HG03571 (cell line): Measurements from ENCODE around the gene INPP4B.
"Not testable (repeated sequence)": the region's sequence is repeated elsewhere in the genome, so short reads cannot be mapped to it uniquely, and the experiment has no call there.

Experiments used
- ATAC-seq: cut with Tn5 transposase; IDR thresholded peaks from one replicate; pipeline ENCODE4 v1.9.1; 2021; ENCODE audit not compliant: unreplicated experiment

Gene INPP4B

DNA sequence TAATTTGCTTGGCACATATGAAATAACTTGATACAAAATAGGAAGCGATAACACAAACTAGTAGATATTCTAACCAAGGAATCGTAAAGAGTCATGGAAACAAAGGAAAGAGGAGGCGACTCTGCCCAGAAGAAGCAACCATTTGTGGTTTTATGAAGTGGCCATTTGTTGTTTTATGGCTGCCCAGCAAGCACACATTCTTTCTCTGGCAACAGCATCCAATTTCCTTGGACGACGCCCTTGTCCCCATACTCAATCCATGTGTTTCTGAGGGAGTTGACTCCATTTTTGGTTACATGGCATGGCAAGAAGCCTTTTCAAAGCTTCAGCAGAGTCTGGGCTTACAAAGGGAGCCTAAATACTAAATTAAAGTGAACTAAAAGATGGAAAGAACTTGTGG is 295.1 kb downstream of the INPP4B start:
- no peak for ATAC-seq

DNA sequence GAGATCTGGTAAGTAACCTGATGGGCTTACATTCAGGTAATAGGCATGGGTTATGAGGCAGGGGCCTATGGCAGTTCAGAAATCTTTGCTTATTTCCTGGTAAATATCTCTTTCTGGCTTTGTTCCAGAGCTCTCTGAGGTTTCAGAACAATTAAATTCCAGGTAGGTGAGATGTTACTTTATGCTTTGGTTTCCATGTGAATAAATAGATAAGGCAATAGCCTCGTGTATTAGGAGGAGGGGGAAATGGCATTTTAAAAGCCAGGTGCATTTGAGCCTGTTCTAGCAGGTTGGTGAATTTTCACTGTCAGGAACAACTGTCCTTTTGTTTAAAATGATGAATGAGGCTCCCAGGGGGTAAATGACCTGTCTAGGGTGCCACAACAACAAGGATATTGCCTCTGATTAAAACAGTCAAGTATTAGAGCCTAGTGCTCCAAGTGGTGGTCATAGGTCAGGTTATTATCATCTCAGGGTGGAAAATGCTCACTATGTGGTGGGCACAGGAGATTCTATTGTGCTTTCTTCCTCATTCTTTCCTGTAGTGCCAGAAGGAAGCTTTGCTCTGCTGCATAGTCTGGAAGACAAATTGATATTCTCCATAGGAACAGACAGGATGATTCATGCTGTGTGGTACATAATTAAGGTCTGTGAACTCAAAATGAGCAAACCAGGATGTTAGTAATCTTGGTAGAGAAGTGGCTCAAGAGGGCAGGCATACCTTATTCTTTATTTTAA is 296.2 kb downstream of the INPP4B start:
- ATAC-seq = no peak

DNA sequence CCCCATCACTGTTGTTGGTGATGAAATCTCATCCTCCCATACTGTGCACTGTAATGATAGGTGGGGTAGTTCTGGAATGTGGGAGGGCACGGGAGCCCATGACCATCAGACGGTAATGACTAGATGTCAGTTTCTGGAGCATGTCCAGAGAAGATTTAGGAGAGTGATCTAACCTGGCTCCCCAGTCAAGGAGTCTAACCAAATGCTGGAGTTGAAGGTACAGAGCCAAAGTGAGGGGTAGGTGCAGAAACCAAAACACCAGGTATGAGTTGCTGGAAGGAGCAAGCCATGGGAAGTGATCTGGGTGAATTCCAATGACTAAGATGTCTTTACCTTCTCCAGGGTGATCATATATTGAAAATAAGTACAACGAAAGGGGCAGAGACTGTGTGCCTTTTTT is 296.9 kb downstream of the INPP4B start:
- ATAC-seq = no peak

DNA sequence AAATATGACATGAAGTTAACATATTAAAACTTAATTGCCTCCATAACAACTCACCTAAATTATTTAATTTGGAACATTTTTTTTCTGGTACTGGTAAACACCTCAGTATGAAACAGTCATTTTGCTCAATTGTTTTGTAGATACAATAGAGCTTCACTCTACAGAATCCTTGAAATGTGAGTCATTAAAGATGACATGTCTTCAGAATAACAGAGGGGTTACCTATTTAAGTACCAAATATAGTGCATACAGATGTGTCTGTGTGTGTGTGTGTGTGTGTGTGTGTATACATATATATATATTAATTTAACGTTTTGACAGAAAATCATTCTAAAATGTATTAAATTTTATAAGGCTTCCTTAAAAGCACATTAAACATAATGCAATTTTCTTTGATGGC is 297.6 kb downstream of the INPP4B start:
- ATAC-seq = no peak

DNA sequence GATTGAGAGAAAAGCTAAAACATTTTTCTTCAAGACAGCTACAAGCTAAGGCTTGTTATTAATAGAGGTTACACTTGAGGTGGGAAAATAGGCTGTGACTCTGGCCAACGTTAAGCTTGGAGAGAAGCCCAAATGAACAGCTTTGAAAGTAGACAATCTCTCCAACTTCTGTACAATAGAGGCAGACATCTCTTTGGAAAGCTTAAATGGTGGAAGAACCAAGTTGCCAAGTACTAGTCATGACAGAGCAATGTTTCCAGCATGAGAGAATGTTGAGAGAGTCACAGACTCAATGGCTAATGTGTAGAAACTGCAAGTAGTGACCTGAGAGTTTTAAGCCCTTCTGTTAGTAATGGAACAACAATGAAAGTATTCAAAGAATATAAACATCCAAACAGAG is 298.1 kb downstream of the INPP4B start:
- no peak for ATAC-seq

DNA sequence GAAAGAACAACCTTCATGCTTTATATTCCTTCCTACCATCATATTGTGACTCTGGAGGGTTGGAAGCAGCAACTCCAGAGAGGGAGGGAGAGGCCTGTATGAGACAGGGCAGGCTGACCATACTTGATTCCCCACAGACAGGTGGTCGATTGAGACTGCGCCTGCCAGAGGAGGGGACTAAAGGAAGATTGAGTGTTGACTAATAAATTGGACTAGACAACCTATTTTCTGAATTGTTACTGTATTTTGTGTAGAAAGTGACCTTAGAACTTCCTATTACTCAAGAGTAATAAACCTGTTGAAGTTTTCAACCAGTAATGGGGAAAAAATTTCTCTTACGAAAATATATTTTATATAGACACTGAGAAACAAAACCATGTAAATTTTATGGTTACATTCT is 301.5 kb downstream of the INPP4B start:
- no peak for ATAC-seq

DNA sequence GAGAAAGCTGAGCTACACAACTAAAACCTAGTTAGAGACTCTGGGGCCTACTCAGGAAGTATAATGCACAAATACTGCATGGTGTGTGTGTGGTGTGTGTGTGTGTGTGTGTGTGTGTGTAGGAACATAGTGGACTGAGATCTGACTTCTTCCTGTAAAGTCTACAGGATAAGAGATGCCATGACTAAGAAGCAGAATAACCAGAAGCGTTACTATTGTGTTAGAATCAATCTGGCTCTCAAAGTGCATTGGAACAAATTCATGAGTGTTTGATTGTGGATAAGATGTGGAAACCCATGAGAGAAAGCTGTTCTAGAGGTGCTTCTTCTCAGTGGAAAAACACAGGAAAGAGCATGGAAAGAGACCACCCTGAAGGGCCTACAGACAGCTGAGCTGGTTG is 302.1 kb downstream of the INPP4B start:
- ATAC-seq = no peak

DNA sequence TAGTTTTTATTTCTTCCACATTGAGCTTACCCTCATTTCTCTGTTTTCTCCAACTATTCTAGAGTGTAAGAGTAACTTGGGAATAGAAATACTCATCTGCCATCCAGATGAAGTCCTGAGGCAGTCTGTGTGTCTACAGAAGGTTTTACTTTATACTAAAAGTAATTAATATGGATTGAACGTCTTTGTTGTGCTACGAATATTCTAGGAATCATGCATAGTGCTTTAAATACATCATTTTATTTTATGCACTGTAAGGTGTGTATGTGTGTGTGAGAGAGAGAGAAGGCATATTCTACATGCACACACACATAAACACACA is 305.7 kb downstream of the INPP4B start:
- no peak for ATAC-seq

DNA sequence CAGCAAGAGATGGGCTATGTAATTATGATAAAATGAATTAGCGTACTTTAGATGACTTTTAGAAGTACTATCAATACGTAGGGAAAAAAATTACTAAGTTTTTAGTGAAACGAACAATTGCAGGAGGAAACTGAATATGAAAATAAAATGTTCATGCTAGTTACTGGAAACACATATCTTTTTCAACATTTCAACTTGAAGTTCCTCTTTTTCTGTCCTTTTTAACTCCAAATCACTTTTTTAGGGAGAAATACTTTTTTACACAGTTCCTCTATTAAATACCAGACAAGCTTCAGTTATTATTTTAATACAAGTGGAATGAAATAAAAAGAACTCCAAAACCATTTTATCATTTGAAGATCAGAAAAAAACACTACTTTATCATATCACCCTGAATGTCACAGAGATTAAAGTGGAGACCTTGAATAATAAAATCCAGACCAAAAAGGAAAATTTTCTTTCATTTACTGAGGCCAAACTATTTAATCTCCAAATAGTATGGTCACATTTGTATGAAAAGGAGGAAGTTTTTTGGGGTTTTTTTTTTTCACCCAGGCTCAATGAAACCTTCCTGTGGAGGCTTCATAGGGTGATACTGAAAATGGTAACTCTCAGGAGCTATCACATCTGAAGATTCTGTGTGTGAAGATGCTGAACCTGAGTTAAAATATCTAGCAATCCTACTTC is 306.2 kb downstream of the INPP4B start:
- no peak for ATAC-seq

DNA sequence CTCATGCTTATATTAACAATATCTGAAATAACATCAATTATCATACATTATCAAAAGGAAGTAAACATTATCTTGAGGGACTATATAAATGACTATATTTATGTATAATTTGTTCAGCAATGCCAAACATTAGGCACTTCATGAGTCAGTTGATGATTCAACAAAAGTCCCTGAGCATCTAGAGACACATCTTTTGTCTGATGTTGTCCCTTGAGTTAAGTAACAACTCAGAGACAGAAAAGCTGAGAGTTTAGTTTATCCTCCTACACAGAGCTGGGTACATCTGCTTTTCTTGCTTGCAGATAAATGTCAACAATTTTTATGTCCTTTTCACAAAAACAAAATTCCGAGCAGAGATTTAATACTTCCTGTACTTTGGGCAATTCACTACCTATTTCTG is 311.1 kb downstream of the INPP4B start:
- ATAC-seq = no peak

DNA sequence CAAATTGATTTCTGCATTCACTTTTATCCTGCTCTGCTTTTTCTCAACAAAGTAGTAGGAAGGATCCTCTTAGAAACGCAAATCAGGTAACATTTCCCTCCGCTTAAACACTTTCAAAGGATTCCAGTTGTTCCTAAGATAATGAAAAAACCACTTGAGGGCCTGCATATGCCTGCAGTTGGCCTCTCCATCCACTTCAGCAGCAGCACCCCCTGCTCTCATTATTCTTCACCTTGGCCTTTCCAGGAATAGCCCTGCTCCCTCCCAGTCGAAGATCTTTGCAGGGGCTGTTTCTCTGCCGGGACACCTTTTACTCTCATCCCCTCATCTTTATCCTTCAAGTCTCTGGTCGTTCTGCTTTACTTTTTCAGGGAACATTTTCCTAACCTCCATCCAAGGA is 314.0 kb downstream of the INPP4B start:
- no peak for ATAC-seq

DNA sequence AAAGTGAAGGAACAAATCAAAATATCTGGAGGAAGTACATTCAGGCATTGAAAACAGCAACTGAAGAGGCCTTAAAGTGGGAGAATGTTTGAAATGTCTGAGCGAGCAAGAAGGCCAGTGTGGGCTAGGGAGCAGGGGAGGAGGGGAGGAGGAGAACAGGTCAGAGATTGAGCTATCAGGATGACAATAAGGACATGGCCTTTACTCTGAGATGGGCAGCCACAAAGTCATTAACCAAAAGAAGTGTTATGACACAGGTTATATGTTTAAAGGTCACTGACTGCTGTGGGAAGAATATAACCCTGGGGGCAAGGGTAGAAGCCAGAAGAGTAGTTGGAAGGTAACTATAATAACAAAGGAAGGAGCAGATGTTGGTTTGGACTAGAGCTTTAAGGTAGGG is 315.4 kb downstream of the INPP4B start:
- no peak for ATAC-seq

DNA sequence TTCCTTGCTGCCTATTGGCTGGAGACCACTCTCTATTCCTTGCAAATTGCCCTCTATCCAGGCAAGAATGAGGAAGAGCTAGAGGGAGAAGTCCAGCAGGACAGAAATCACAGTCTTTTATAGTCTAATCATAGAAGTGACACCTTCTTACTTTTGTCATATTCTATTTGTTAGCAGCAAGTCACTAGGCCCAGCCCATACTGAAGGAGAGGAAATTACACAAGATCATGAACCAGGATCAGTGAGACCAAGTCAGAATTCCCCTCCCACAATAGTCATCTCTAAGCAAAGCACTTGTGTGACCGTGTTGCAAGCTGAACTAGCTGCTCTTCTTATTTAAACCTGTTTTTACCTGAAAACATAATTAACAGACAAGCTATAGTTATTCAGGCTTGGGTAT is 317.7 kb downstream of the INPP4B start:
- ATAC-seq = no peak

DNA sequence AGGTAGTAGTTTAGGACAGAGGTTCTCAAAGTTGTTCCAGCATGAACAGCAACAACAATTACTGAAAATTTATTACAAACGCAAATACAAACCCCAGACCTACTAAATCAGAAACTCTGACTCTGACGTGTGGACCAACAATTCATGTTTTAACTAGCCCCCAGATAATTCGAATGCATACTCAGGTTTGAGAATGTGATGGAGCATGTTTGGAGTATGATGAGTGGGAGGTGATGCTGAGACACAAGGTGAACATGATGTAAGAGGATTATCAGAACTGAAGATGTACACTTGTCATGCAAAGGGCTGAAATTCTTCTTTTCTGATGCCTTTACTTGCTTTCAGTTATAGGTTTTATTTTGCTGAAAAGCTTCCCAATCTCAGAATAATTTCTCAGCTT is 323.0 kb downstream of the INPP4B start:
- ATAC-seq = no peak

DNA sequence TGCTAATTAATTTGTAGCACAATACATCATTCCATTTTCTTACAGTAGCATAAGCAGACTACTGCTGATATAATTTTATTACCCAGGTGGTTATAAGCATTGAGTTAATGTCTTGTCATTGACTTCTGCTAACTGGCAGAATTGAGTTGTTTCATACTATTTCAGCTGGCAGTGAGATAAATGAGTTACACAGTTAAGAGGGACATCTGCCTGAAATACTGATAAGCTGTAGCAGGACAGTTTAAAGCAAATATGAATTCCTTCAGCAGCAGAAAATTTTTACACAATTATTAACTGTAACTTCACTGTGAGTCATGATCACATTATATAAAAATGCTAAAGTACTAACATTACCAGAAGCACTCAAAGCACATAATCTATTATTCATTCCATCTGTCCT is 326.8 kb downstream of the INPP4B start:
- no peak for ATAC-seq

DNA sequence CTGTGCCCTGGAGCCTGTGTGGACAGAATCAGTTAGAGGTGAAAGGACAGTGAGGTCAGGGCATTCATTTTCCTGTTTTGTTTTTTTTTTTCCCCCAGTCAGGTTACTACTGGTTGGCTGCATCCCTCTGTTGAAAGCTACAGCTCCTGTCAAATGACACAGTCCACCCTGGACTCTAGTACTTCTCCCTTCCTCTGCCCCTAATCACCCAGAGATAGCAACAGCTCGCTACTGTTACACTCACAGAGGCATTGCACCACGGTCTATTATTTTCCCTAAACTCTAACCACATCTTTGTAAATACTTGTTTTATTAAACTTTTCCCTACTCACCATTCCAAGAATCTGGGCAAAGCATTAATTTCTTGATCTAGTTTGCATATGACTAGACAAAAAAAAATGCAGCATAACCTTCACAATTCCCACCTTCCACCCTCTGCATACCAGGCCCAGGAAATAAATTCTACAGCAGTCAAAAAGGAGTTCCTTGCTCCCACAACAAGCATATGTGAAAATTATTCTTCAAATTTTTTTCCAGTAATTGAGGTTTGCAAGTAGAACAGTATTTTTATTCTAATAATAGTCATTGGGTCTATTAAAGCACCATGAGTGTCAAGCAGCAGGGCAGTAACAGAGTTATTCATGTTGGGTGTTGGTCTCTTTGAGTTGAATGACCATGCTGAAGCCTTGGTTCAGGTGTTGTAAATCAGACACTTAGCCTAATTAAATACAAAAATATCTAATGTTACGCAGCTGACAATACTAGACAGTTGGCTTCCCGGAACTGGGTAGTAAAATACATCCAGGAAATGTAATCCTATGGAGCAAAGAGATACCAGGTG is 329.2 kb downstream of the INPP4B start:
- ATAC-seq = no peak

DNA sequence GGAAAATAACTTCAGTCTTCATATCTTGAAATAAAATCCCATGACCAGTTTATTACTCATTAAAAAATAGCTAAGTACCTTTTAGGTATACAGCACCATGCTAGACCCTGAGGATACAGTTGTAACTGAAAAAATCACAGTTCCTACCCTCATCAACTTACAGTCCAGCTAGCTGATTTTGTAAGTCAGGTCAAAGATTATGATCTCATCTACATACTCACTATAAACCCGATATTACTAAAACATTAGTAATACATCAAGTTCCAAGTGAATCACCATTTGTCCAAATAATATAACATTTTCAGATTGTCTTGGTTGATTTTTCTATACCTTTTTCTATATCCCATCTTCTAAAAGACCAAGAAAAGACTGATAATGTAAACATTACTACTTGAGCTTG is 333.9 kb downstream of the INPP4B start:
- no peak for ATAC-seq

DNA sequence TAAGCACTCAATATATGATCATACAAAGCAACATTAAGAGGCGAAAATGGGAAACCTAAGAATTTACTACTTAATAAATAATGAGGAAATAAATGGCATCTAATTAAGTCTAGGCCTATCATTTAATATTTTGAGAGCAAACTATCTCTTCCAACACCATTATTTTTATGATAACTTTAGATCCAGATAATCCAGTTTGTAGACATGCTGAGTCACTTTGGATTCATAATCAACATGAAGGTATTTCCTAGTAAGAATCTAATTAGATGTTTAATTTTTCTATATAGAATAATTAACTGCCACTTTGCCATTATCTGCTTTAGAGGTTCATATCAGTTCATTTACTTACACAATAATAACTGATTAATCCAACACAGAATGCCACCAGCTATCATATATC is 336.2 kb downstream of the INPP4B start:
- no peak for ATAC-seq

DNA sequence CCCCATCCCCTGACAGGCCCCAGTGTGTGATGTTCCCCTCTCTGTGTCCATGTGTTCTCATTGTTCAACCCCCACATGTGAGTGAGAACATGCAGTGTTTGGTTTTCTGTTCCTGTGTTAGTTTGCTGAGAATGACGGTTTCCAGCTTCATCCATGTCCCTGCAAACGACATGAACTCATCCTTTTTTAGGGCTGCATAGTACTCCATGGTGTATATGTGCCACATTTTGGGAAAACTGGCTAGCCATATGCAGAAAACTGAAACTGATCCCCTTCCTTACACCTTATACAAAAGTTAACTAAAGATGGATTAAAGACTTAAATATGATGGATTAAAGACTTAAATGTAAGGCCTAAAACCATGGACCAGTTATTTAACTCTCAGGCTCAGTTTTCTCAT is 336.7 kb downstream of the INPP4B start:
- ATAC-seq = not testable (repeated sequence)

DNA sequence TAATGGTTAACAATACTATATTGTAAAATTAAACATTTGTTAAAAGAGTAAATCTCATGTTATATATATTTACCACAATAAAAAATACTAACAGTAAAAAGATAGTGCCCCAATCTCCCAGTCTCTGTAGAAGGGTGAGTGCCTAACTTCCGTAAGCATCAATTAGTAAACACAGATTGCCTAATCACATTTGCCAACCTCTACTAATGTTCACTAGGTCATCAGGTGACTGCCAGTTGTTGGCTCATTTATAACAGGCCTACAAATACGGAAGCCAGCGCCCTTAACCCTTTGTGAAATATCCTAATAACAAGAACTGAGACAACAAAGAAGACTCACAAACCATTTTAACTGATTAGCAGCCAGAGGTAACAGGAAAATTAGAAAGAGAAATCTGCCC is 345.1 kb downstream of the INPP4B start:
- ATAC-seq = no peak

DNA sequence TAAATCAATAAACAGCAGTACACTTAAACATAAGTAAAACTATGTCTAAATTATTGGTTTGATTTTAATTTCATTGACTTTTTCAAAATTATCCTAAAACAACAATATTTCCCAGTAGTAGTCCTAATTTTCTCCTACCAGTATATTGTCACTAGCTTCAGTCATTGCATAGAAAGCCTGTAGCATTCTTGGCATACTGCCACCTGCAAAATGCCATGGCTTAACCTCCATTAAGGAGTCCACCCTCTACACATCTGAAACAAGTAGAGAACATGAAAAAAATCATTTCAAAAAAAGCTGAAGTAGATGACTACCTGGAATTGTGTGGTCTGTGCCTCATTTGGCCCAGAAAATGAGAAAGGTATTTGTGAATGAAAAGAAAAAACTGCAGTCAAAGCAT is 348.5 kb downstream of the INPP4B start:
- ATAC-seq = no peak
